Hepatocyte (in vitro differentiated cells): ENCODE measurements around the gene CDC14B.

ENCODE experiments used
- EZH2 ChIP-seq: fragments of 200-600 bp; sonication (generic); IDR thresholded peaks from 2 replicates; pipeline ENCODE4 v1.6.1; 2016; ENCODE audit warnings: antibody characterized with exemption, mild to moderate bottlenecking, borderline replicate concordance
- EZH2phosphoT487 ChIP-seq: fragments of 200-600 bp; sonication (generic); IDR thresholded peaks from one replicate; pipeline ENCODE4 v1.6.1; 2018; ENCODE audit warnings: antibody characterized with exemption, mild to moderate bottlenecking, low read depth, moderate library complexity; ENCODE audit not compliant: unreplicated experiment, severe bottlenecking
- TF ChIP-seq, protein P1 (sequence below): fragments of 200-600 bp; sonication (generic); IDR thresholded peaks from 2 replicates; pipeline ENCODE4 v1.5.1; 2016; ENCODE audit warnings: antibody characterized with exemption, mild to moderate bottlenecking; ENCODE audit not compliant: poor library complexity

DNA sequence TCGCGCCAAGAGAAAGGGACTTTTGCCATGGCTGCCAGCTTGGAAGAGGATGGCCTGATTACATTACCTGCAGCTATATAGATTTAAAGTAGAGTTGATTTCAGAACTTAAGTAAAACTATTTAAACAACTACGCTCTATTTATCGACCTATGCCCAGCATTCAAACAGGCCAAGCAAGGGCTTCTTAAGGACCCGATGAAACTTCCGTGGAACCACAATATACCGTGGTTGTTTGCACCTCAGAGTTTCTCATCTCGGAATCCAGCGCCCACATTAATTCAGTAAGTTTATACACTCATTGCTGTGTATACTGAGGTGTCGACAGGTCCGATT is 505 bp upstream of the CDC14B start:
- TF ChIP-seq EZH2 = no peak
- TF ChIP-seq, protein P1, sequence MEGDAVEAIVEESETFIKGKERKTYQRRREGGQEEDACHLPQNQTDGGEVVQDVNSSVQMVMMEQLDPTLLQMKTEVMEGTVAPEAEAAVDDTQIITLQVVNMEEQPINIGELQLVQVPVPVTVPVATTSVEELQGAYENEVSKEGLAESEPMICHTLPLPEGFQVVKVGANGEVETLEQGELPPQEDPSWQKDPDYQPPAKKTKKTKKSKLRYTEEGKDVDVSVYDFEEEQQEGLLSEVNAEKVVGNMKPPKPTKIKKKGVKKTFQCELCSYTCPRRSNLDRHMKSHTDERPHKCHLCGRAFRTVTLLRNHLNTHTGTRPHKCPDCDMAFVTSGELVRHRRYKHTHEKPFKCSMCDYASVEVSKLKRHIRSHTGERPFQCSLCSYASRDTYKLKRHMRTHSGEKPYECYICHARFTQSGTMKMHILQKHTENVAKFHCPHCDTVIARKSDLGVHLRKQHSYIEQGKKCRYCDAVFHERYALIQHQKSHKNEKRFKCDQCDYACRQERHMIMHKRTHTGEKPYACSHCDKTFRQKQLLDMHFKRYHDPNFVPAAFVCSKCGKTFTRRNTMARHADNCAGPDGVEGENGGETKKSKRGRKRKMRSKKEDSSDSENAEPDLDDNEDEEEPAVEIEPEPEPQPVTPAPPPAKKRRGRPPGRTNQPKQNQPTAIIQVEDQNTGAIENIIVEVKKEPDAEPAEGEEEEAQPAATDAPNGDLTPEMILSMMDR = no peak
- no peak for TF ChIP-seq EZH2phosphoT487
